Measurements from ENCODE around the gene MSRB2.
"Not testable (repeated sequence)": the region's sequence is repeated elsewhere in the genome, so short reads cannot be mapped to it uniquely, and the experiment has no call there.

The MSRB2 gene

GRCh38 chr10:23095404-23095965, at the start of gene MSRB2:
Gene MSRB2 (plus strand): TSS chr10:23095579. CDS start chr10:23095609, 30 bp downstream.
- DNase-seq: peak in 1 of 2 experiments; percentile 24

- DNase-seq: no peak
These were observed 49.4 kb upstream of the MSRB2 start for GRCh38 chr10:23046027-23046426.

GRCh38 chr10:23047201-23048050, 48.0 kb upstream of the MSRB2 start:
- DNase-seq: no peak

- no peak for DNase-seq
These were observed 47.2 kb upstream of the MSRB2 start for GRCh38 chr10:23048191-23048590.

GRCh38 chr10:23051278-23051677, 44.1 kb upstream of the MSRB2 start:
- no peak for DNase-seq

- DNase-seq: no peak
These were observed 43.5 kb upstream of the MSRB2 start for GRCh38 chr10:23051855-23052331.

GRCh38 chr10:23053036-23053435, 42.3 kb upstream of the MSRB2 start:
- DNase-seq: no peak

- no peak for DNase-seq
These were observed 39.8 kb upstream of the MSRB2 start for GRCh38 chr10:23055424-23056185.

- no peak for DNase-seq
These were observed 39.2 kb upstream of the MSRB2 start for GRCh38 chr10:23056186-23056579.

- DNase-seq: no peak
These were observed 37.0 kb upstream of the MSRB2 start for GRCh38 chr10:23058366-23058765.

- DNase-seq: no peak
These were observed 34.5 kb upstream of the MSRB2 start for GRCh38 chr10:23060918-23061317.

GRCh38 chr10:23063045-23063972, 32.1 kb upstream of the MSRB2 start:
- DNase-seq: no peak

- DNase-seq: no peak
These were observed 31.2 kb upstream of the MSRB2 start for GRCh38 chr10:23063973-23064812.

- not testable (repeated sequence) for DNase-seq
These were observed 30.6 kb upstream of the MSRB2 start for GRCh38 chr10:23064813-23065114.

GRCh38 chr10:23065181-23065948, 30.0 kb upstream of the MSRB2 start:
- DNase-seq: no peak

GRCh38 chr10:23067337-23067736, 28.0 kb upstream of the MSRB2 start:
- no peak for DNase-seq

- DNase-seq: no peak
These were observed 27.2 kb upstream of the MSRB2 start for GRCh38 chr10:23067939-23068775.

- no peak for DNase-seq
These were observed 26.2 kb upstream of the MSRB2 start for GRCh38 chr10:23069019-23069815.

All from cerebellar nuclear complex (tissue), 1 donor.